ENCODE measurements around the gene KRTAP1-1. TPM values are rescaled to one million over a fixed set of nuclear protein-coding genes. Genes with fewer than 3 reads are reported as not detected.

Gene KRTAP1-1
- total RNA-seq, 4 donors from 2014 or later: not detected

DNA sequence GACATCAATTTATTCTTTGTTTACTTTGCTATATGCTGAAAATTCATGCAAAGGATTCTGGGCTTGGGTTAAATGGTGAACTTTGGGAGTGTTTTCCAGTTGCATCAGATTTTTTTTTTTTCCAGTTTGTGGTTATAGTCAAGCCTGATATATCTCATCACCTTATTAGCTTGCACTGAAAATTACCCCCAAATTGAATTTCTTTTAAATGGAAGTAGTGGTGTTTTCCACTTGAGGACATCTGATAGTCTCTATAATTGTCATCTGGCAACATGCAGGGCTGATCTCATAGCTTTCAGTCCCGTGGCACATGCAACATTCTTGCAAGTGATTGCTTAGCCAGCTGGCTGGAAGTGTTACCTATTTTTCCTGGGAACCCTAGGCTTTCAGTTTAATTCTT, 27.6 kb downstream of the KRTAP1-1 start:
- DNase-seq: no peak

DNA sequence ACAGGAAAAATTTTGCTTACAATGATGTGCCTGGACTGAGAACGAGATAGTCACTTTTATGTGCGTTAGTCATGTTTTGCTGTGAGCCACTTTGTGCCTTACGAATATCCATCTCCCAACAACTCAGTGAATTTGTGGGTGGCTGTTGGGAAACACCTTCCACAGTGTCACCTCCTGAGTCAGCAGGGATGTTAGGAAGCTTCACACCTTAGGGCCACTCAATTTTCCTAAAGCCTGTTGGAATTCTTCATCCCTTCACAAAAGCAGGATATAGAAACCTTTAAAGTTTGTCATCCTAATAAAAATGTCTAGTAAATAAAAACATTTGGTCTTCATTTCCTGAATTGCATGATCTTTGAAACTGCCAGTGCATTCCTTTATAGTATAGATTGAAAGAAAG, 28.1 kb downstream of the KRTAP1-1 start:
- no peak for TF ChIP-seq POLR2AphosphoS5 (IDR thresholded peaks at IDR 0.05)
- no peak for TF ChIP-seq EP300 (IDR thresholded peaks at IDR 0.05; ENCODE audit: low read depth)
- TF ChIP-seq POLR2A (IDR thresholded peaks at IDR 0.05): no peak
- TF ChIP-seq, protein P1, sequence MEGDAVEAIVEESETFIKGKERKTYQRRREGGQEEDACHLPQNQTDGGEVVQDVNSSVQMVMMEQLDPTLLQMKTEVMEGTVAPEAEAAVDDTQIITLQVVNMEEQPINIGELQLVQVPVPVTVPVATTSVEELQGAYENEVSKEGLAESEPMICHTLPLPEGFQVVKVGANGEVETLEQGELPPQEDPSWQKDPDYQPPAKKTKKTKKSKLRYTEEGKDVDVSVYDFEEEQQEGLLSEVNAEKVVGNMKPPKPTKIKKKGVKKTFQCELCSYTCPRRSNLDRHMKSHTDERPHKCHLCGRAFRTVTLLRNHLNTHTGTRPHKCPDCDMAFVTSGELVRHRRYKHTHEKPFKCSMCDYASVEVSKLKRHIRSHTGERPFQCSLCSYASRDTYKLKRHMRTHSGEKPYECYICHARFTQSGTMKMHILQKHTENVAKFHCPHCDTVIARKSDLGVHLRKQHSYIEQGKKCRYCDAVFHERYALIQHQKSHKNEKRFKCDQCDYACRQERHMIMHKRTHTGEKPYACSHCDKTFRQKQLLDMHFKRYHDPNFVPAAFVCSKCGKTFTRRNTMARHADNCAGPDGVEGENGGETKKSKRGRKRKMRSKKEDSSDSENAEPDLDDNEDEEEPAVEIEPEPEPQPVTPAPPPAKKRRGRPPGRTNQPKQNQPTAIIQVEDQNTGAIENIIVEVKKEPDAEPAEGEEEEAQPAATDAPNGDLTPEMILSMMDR (IDR thresholded peaks at IDR 0.05): no peak
- Histone ChIP-seq H3K9me3 (no peaks in the 10 kb centered on the region), H3K36me3 (no peaks in the 10 kb centered on the region), H3K4me3 (no peak overlapping the region), H3K27ac (no peak overlapping the region), H3K27me3 (no peaks in the 10 kb centered on the region), H3K4me1 (no peaks in the 10 kb centered on the region)
- in situ Hi-C loops (cut with MboI; ENCODE audit: low pct_ligation_motif_present in 1 of 4, low pct_unique_long_range_greater_than_20kb in 1 of 4, low sequenced_read_pairs in 3 of 4): no loop called here
- intact Hi-C loops (cut with DNase I; ENCODE audit: low total_unique reads): no loop called here
- WGBS, 2 donors (ENCODE audit: low coverage in 1 of 2): 76% methylated on average over 3 of the region's 3 CpGs; no CpG with 5 or more reads in 1 of the 2 donors
- DNase-seq: no peak

More for the DNA sequence above, 27.6 kb downstream of the KRTAP1-1 start:
- in situ Hi-C loops (cut with MboI; ENCODE audit: low pct_ligation_motif_present in 1 of 4, low pct_unique_long_range_greater_than_20kb in 1 of 4, low sequenced_read_pairs in 3 of 4) (no loop called here), intact Hi-C loops (cut with DNase I; ENCODE audit: low total_unique reads) (no loop called here)
- Histone ChIP-seq H3K9me3 (no peaks in the 10 kb centered on the region), H3K27ac (no peak overlapping the region), H3K36me3 (no peaks in the 10 kb centered on the region), H3K4me3 (no peak overlapping the region), H3K4me1 (no peaks in the 10 kb centered on the region), H3K27me3 (no peaks in the 10 kb centered on the region)
- 13 to 20% methylated on average over 1 of the region's 1 CpG for WGBS, 2 donors (ENCODE audit: low coverage in 1 of 2)
- TF ChIP-seq, protein P1 (IDR thresholded peaks at IDR 0.05): no peak
- no peak for TF ChIP-seq EP300 (IDR thresholded peaks at IDR 0.05; ENCODE audit: low read depth)
- no peak for TF ChIP-seq POLR2A (IDR thresholded peaks at IDR 0.05)
- no peak for TF ChIP-seq POLR2AphosphoS5 (IDR thresholded peaks at IDR 0.05)

DNA sequence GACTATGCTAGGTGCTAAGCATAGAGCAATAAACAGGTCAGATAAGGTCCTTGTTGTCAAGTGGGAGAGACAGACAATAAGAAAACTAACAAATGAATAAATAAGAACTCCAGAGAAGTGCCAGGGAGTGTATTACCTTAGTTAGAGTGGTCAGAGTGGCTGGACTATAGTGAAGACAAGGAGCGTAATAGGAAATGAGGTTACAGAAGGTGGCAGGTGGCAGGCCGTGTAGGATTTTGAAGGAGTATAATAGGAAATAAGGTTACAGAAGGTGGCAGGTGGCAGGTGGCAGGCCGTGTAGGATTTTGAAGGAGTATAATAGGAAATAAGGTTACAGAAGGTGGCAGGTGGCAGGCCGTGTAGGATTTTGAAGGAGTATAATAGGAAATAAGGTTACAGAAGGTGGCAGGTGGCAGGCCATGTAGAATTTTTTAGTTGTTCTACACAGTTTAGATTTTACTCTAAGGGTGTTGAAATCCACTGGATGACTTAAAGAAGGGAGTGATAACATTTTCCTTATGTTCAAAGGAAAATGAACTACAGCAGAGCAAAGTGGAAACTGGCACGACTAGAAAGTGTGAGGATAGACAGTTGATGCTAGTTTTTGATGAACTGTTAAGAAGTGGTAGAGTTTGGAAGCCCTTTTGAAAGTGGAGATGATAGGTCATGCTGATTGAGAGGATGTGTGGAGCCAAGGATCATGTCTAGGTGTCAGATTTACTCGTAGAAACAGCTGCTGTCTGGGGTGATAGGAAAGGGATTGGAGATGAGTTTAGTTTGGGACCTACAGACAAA, 28.7 kb downstream of the KRTAP1-1 start:
- Histone ChIP-seq H3K4me3 (no peak overlapping the region), H3K36me3 (no peaks in the 10 kb centered on the region), H3K4me1 (no peaks in the 10 kb centered on the region), H3K27me3 (no peaks in the 10 kb centered on the region), H3K9me3 (no peaks in the 10 kb centered on the region), H3K27ac (no peak overlapping the region)
- intact Hi-C loops (cut with DNase I; ENCODE audit: low total_unique reads): no loop called here
- TF ChIP-seq POLR2A (IDR thresholded peaks at IDR 0.05) (no peak), EP300 (IDR thresholded peaks at IDR 0.05; ENCODE audit: low read depth) (no peak), POLR2AphosphoS5 (IDR thresholded peaks at IDR 0.05) (no peak)
- TF ChIP-seq, protein P1 (IDR thresholded peaks at IDR 0.05): no peak
- in situ Hi-C loops (cut with MboI; ENCODE audit: low pct_ligation_motif_present in 1 of 4, low pct_unique_long_range_greater_than_20kb in 1 of 4, low sequenced_read_pairs in 3 of 4): no loop called here
- WGBS, 2 donors (ENCODE audit: low coverage in 1 of 2): 76 to 82% methylated on average over 5 to 6 of the region's 6 CpGs
- no peak for DNase-seq

DNA sequence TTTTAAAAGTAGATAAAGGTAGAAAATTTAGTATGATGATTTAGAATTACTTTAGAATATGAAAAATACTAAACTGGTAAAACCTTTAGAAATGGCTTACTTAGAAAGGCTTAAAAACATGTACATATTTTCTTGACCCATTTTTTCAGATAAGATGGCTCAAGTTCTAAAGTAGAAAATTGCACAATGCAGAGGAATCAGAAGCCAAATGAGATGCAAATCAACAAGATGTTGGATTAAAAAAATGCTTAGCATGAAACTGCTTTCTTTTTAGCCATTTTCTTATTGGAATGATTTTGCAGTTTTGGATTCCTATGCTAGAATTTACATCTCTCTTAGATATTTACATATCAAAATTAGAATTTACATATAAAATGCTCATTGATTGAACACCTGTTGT, 30.8 kb downstream of the KRTAP1-1 start:
- H3K4me1 ChIP-seq: no peaks in the 10 kb centered on the region
- H3K27me3 ChIP-seq: no peaks in the 10 kb centered on the region
- intact Hi-C loops (cut with DNase I; ENCODE audit: low total_unique reads) (no loop called here), in situ Hi-C loops (cut with MboI; ENCODE audit: low pct_ligation_motif_present in 1 of 4, low pct_unique_long_range_greater_than_20kb in 1 of 4, low sequenced_read_pairs in 3 of 4) (no loop called here)
- no peak overlapping the region for H3K4me3 ChIP-seq
- no peaks in the 10 kb centered on the region for H3K9me3 ChIP-seq
- H3K36me3 ChIP-seq: no peaks in the 10 kb centered on the region
- no peak for DNase-seq
- no peak for TF ChIP-seq POLR2A (IDR thresholded peaks at IDR 0.05)
- TF ChIP-seq, protein P1 (IDR thresholded peaks at IDR 0.05): no peak
- TF ChIP-seq EP300 (IDR thresholded peaks at IDR 0.05; ENCODE audit: low read depth): no peak
- no peak for TF ChIP-seq POLR2AphosphoS5 (IDR thresholded peaks at IDR 0.05)
- no peak overlapping the region for H3K27ac ChIP-seq
